BJ (cell line): ENCODE data around the gene CACFD1. TPM values are rescaled to one million over a fixed set of nuclear protein-coding genes. Genes with fewer than 3 reads are reported as not detected.

Experiments
- CTCF ChIA-PET: fragments of 350-600 bp; formaldehyde crosslinking; extraction: SDS; loops from one replicate; lab custom pipeline; 2021; ENCODE audit warnings: antibody characterized with exemption, inconsistent platforms; lab: Yijun Ruan, JAX
- POLR2A ChIA-PET: fragments of 300-600 bp; sonication (Branson Sonifier 250); formaldehyde crosslinking; extraction: SDS; loops from one replicate; lab custom pipeline; 2021; ENCODE audit warnings: antibody characterized with exemption; lab: Charles Lee
- DNase-seq: peaks from one replicate; pipeline ENCODE4 v3.0.0-alpha.2; 2011; ENCODE audit warnings: low read depth
- H3K27me3 ChIP-seq: 2 replicates; pipeline ENCODE4 v1.6.0; 2011; ENCODE audit warnings: low read length; ENCODE audit not compliant: control insufficient read depth, insufficient read depth
- H3K36me3 ChIP-seq: 2 replicates; pipeline ENCODE4 v1.5.1; 2011; ENCODE audit warnings: low read length; ENCODE audit not compliant: control insufficient read depth, insufficient read depth
- H3K4me3 ChIP-seq: 2 replicates; pipeline ENCODE4 v1.5.1; 2011; ENCODE audit warnings: low read depth, mild to moderate bottlenecking, control low read depth, low read length
- CTCF ChIP-seq: IDR thresholded peaks from 2 replicates; pipeline ENCODE4 v1.5.1; 2011; ENCODE audit warnings: low read depth, mild to moderate bottlenecking, control low read depth, inconsistent platforms, low read length, moderate library complexity; ENCODE audit not compliant: insufficient read depth
- polyA plus RNA-seq: library from polyadenylated mRNA; depleted of rRNA; stranded (reverse); fragments of >200 nt; gene quantifications from 2 replicates; pipeline ENCODE4 v1.2.3, GENCODE V29; 2011

The CACFD1 gene
- polyA plus RNA-seq, 1 experiment = 19.1 TPM

- DNase-seq = no peak
Measured at GRCh38 chr9:133458643-133459312, 1.0 kb upstream of the CACFD1 start.

GRCh38 chr9:133460405-133461175 is 812 bp downstream of the CACFD1 start:
- ChIA-PET CTCF (interaction anchor here (0.8 to 1.3 kb wide), 2 partner anchors 26 to 126 kb away, joined by 3 read pairs; no protein-coding TSS in a partner anchor), POLR2A (interaction anchor here (0.6 kb wide), 1 partner anchor 254 kb away, joined by 4 read pairs; no protein-coding TSS in a partner anchor)
- no peaks in the 10 kb centered on the region for H3K27me3 ChIP-seq
- H3K4me3 ChIP-seq = peak overlapping the region; percentile 47
- DNase-seq = no peak
- H3K36me3 ChIP-seq = 0 out of 2 replicates have a peak, but pooled peaks cover 1% of the 10 kb centered on the region
- no peak for TF ChIP-seq CTCF

More at GRCh38 chr9:133458643-133459312, 1.0 kb upstream of the CACFD1 start:
- Histone ChIP-seq H3K4me3 (peak overlapping the region; percentile 47), H3K36me3 (no peaks in the 10 kb centered on the region), H3K27me3 (no peaks in the 10 kb centered on the region)
- ChIA-PET CTCF (interaction anchor here (0.9 to 1.5 kb wide), 4 partner anchors 13 to 26 kb away, joined by 3 to 5 read pairs (median 4); no protein-coding TSS in a partner anchor), POLR2A (interaction anchor here (0.6 kb wide), 1 partner anchor 73 kb away, joined by 4 read pairs; no protein-coding TSS in a partner anchor)
- TF ChIP-seq CTCF = no peak

GRCh38 chr9:133461975-133462374 is 2.2 kb downstream of the CACFD1 start:
- ChIA-PET POLR2A (no interaction called here), CTCF (no interaction called here)
- Histone ChIP-seq H3K27me3 (no peaks in the 10 kb centered on the region), H3K4me3 (no peak overlapping the region), H3K36me3 (0 out of 2 replicates have a peak, but pooled peaks cover 1% of the 10 kb centered on the region)
- DNase-seq = no peak
- TF ChIP-seq CTCF = no peak

GRCh38 chr9:133463234-133463863 is 3.6 kb downstream of the CACFD1 start:
- Histone ChIP-seq H3K27me3 (no peaks in the 10 kb centered on the region), H3K36me3 (0 out of 2 replicates have a peak, but pooled peaks cover 1% of the 10 kb centered on the region), H3K4me3 (no peak overlapping the region)
- no peak for TF ChIP-seq CTCF
- DNase-seq = no peak
- CTCF ChIA-PET = no interaction called here
- POLR2A ChIA-PET = no interaction called here
